ENCODE measurements around the gene LIN54.
"Not testable (repeated sequence)": the region's sequence is repeated elsewhere in the genome, so short reads cannot be mapped to it uniquely, and the experiment has no call there.

Gene LIN54

DNA sequence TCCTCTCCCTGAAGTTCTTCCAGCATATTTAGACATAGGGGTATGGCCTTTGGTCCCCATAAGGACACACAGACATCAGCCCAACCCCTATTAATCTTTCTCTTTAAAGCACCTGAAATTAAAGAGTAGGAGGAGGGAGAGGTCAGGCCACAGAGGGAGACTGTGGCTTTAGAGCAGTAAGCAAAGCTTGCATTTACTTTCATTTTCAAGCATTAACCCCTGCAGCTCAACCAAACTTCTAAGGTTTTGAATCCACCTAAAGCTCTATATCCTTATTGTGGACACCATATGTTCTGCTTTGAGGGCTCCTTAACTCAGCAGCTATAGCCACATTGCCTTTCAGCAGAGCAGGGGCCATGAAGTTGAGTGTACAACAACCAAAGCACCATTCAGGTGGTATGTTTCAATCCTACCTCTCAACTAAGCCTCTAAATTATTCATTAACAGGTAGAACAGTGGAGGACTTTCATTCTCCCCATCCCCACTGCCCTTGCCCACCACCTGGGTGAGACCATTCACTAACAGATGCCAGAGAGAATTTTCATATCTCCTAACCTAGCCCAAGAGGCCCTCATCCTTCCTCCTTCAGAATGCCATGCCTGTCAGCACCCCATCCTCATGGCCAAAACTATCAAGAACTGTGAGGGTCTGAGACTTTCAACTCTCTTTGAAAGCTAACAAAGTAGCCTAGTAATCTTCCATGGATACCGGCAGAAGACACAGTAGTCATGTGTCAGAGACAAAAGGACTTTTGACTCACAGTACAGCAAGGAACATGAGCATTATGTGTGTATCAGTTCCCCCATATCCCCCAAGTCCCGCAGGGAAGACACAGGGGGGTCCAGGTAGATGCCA lies 20.8 kb downstream of the LIN54 start:
- TF ChIP-seq CTCF (conservative IDR thresholded peaks at IDR 0.05; ENCODE audit: control insufficient read depth, insufficient read depth, low read depth, low read length) = no peak
- no peak for DNase-seq (ENCODE audit: low read depth)

DNA sequence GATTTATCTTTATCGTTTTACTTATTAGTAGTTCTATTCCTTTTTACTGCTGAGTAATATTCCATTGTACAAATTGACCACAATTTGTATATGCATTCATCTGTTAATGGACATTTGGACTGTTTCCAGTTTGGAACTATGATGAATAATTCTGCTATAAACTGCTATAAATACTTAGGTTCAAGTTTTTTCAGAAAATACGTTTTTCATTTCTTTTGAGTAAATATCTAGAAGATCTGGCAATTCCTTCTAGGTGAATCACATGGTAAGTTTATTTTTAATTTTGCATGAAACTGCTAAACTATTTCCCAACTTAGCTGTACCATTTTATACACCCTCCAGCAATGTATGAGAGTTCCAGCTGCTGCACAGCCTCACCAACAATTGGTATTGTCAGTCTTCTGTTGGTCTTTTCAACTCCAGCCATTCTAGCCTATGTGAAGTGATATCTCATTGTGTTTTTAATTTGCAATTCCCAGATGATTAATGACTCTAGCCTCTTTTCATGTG lies 22.2 kb downstream of the LIN54 start:
- no peak overlapping the region for H3K4me3 ChIP-seq (ENCODE audit: control insufficient read depth, low read depth, low read length)
- peak; percentile 75 for DNase-seq (ENCODE audit: low read depth)

More for the DNA sequence above, 20.8 kb downstream of the LIN54 start:
- no peak overlapping the region for H3K4me3 ChIP-seq (ENCODE audit: control insufficient read depth, low read depth, low read length)

DNA sequence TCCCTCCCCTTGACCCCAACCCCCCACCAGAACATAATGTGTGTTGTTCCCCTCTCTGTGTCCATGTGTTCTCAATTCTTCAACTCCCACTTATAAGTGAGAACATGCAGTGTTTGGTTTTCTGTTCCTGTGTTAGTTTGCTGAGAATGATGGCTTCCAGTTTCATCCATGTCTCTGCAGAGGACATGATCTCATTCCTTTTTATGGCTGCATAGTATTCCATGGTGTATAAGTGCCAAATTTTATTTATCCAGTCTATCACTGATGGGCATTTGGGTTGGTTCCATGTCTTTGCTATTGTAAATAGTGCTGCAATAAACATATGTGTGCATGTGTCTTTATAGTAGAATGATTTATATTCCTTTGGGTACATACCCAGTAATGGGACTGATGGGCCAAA lies 23.1 kb downstream of the LIN54 start:
- not testable (repeated sequence) for DNase-seq (ENCODE audit: low read depth); H3K4me3 ChIP-seq (ENCODE audit: control insufficient read depth, low read depth, low read length)

More for the DNA sequence above, 22.2 kb downstream of the LIN54 start:
- no peak for TF ChIP-seq CTCF (conservative IDR thresholded peaks at IDR 0.05; ENCODE audit: control insufficient read depth, insufficient read depth, low read depth, low read length)

GRCh38 chr4:82984459-82984858 lies 26.2 kb downstream of the LIN54 start:
- peak; percentile 78 for DNase-seq (ENCODE audit: low read depth)
- no peak for TF ChIP-seq CTCF (conservative IDR thresholded peaks at IDR 0.05; ENCODE audit: control insufficient read depth, insufficient read depth, low read depth, low read length)
- H3K4me3 ChIP-seq (ENCODE audit: control insufficient read depth, low read depth, low read length) = no peak overlapping the region

DNA sequence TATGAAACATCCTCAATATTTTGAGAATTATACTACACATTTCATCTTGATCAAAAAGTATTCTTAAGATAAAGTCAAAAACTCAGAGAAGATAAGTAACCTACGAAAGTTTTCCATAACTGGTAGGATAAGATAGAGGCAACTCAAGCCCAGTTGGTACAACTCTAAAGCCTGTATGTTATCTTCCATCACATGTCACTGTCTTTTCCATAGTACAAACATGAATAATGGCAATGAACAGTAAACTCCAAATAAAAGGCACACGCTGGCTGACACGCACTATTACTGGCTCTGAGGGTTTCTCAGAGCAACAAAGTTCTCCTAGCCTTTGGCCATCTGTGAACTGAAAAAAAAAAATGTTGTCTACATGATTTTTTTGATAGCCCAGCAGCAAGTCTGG lies 27.2 kb downstream of the LIN54 start:
- H3K4me3 ChIP-seq (ENCODE audit: control insufficient read depth, low read depth, low read length) = no peak overlapping the region
- DNase-seq (ENCODE audit: low read depth) = no peak
- TF ChIP-seq CTCF (conservative IDR thresholded peaks at IDR 0.05; ENCODE audit: control insufficient read depth, insufficient read depth, low read depth, low read length) = no peak

- no peak for DNase-seq (ENCODE audit: low read depth)
- no peak for TF ChIP-seq CTCF (conservative IDR thresholded peaks at IDR 0.05; ENCODE audit: control insufficient read depth, insufficient read depth, low read depth, low read length)
- no peak overlapping the region for H3K4me3 ChIP-seq (ENCODE audit: control insufficient read depth, low read depth, low read length)
These were observed 29.5 kb downstream of the LIN54 start for GRCh38 chr4:82981138-82981537.

DNA sequence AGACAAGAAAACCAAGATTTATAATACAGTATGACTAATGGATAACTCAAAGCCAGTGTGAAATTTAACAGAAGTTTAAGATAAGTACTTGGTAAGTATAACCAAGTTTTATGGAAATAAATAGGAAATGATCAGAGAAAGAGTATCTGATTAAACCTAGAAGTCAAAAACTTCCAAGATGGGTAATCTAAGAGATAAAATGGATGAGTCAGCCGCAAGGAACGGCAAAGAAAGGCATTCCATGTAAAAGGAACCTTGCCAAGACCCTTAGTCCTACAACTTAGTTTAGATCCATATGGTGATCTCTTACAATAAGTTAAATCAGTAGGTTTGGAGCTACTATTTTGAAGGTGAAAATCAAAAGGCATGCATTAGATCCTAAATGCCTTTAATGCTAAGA lies 34.8 kb downstream of the LIN54 start:
- no peak for TF ChIP-seq CTCF (conservative IDR thresholded peaks at IDR 0.05; ENCODE audit: control insufficient read depth, insufficient read depth, low read depth, low read length)
- peak; percentile 19 for DNase-seq (ENCODE audit: low read depth)
- no peak overlapping the region for H3K4me3 ChIP-seq (ENCODE audit: control insufficient read depth, low read depth, low read length)

All from fibroblast of mammary gland (primary cell).